ENCODE data around the gene PRTN3. TPM values are rescaled to one million over a fixed set of nuclear protein-coding genes. Genes with fewer than 3 reads are reported as not detected.
"Not testable (repeated sequence)": the region's sequence is repeated elsewhere in the genome, so short reads cannot be mapped to it uniquely, and the experiment has no call there.

PRTN3 gene
- total RNA-seq, 1 donor from 2014 or later = not detected

DNA sequence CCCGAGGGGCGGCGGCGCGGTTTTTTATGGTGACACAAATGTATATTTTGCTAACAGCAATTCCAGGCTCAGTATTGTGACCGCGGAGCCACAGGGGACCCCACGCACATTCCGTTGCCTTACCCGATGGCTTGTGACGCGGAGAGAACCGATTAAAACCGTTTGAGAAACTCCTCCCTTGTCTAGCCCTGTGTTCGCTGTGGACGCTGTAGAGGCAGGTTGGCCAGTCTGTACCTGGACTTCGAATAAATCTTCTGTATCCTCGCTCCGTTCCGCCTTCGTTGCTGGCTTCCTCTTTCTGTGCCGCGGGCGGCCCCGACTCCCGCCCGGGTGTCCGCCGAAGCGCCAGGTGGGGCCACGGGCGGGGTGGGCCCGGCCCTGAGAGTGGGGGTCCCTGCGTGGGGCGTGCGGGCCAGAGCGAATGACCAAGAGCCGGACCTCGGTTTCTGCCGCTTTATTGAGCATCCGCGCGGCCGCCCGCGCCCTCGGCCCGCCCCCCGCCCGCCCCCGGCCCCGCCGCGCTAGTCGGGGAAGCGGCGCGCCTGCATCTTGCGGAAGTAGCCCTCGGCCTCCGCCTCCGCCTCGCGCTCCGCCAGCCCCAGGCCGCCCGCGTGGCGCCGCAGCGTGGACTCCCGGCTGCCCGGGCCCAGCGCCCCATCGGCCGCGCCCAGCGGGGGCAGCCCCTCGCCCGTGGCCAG, 28.6 kb upstream of the PRTN3 start:
- DNase-seq (ENCODE audit: missing footprints) = no peak
- intact Hi-C loops (cut with DNase I) = no loop called here
- ATAC-seq = no peak

DNA sequence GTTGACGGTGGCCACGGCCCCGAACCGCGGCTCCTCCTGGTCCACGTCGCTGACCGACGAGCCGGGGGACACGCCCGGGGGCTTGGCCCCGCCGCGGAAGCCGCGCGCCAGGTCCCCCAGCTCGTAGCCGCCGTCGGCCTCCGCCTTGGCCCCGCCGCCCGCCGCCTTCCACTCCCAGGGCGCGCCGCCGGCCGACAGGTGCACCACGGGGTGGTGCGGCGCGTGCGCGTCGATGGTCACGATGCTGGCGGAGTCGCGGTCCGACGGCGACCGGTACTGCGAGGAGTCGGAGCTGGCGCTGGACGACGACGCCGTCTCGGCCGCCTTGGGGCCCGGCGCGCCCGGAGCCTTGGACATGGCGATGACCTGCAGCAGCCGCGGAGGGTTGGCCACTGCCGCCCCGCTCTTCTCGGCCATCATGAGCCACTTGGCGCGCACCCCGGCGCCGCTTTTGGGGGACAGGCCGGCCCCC, 28.0 kb upstream of the PRTN3 start:
- no peak for ATAC-seq
- intact Hi-C loops (cut with DNase I) = no loop called here
- DNase-seq (ENCODE audit: missing footprints) = no peak

DNA sequence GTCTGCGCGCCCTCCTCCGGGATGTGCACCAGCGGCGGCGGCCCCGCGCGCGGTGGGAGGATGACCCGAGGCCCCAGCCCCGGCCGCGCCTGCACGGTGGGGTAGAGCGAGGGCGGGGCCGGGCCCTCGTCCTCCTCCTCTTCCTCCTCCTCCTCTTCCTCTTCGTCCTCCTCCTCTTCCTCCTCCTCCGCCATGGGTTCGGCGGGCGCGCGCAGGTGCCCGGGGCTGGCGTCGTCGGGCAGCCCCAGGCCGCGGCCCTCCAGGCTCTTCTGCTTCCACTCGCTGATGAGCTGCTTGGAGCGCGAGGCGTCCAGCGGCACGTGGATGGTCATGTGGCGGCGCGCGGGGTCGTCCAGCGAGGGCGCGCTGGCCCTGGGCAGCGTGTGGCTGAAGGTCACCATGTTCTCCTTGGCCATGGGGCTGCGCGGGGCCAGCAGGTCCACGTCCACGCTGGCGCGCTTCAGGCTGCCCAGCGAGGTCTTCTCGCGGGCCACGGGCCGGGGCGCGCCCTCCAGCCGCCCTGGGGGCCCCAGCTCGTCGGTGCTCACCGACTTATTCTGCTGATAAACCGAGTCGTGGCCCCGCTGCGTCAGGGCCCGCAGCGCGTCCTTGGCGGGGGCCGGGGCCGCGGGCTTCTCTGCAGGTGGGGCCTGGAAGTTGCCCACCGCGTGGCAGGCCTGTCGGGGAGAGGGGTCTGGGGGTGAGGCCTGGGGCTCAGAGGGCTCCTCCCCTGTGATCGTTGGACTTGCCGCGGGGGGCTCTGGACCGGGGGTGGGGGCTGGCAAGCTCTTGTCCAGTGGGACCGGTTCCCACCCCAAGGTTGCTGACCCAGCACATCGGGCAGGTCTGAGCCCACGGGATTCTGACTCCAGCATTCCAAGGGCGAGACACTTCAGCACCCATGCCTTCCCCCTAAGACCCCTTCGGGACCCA, 27.3 kb upstream of the PRTN3 start:
- DNase-seq (ENCODE audit: missing footprints) = no peak
- intact Hi-C loops (cut with DNase I) = no loop called here
- ATAC-seq = peak; percentile 16

DNA sequence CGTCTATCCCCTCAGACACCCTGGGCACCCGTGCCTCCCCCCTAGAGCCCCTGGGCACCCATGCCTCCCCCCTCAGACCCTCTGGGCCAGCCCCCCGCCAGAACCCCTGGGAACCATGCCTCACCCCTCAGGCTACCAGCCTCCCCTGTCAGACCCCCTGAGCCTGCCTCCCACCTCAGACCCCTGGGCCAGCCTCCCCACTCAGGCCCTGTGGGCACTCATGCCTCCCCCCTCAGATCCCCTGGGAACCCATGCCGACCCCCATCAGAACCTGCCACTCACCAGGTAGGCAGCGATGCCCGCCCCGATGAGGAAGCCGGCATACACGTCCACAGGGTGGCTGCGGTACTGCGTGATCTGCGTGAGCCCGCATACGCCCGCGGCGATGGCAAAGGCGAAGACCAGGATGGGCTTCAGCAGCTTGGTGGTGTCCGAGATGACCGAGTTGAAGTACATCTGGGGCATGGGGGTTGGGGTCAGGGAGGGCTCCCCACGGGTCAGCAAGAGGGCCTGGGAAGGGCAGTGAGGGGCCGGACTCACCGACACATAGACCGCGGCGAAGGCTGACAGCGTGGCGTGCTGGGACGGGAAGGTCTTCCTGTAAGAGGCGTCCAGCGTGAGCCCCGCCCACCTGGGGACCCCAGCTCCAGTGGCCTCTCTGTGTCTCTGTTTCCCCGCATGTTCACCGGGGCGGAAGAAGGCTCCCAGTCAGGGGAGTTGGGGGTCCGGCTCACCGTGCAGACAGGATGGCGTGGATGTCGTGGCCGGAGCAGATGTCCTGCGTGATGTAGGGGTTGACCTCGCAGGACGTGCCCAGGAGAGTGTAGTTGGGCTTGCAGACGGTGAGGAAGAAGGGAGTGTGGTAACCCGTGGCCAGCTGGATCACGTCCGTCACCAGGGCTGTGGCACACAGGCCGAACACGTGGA, 26.4 kb upstream of the PRTN3 start:
- ATAC-seq (peak; percentile 12), DNase-seq (ENCODE audit: missing footprints) (no peak)
- intact Hi-C loops (cut with DNase I) = no loop called here

DNA sequence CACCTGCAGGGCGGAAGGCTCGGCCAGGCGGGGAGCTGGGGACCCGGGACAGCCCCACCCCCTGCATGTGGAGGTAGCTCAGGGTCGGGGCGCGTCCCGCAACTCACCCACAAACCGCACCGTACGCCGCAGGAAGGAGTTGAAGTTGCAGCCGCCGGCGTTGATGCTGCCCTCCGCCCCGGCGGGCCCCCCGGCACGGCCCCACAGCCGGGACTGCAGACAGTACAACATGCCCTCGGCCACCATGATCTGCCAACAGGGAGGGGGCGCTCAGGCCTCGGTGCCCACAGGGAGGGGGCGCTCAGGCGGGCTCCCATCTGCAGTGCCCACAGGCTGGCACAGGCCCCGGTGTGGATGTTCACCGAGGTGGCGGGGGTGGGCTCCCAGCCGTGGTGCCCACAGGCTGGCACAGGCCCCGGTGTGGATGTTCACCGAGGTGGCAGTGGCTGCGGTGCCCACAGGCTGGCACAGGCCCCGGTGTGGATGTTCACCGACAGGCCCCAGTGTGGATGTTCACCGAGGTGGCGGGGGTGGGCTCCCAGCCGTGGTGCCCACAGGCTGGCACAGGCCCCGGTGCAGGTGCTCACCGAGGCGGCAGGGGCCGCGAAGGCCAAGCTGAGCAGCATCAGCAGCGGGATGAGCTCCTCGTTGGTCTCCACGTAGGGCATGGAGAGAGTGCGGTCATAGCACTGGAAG, 25.6 kb upstream of the PRTN3 start:
- intact Hi-C loops (cut with DNase I) = no loop called here
- no peak for DNase-seq (ENCODE audit: missing footprints)
- ATAC-seq = no peak

DNA sequence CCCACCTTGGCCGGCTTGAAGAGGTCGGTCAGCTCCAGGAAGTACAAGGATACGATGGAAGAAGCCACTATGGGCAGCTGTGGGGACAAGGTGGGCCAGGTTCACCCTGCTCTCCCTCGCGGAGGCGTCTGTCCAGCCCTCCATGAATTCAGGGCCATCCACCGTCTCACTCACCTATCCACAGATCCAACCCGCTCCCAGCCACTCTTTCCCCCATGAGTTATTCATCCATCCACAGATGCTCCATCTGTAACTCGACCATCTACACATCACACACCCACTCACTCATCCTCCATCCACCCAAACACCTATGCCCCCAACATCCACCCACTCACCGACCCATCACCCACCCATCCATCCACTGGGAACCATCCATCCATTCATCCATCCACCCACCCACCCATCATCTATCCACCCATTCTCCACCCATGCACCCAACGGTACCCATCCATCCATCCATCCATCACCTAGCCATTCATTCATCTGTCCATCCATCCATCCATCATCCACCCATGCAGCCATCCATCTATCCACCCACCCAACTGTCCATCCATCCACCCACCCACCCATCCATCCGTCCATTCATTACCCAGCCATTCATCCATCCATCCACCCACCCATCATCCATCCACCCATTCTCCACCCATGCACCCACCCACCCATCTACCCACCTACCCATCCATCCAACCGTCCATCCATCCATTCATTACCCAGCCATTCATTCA, 24.9 kb upstream of the PRTN3 start:
- DNase-seq (ENCODE audit: missing footprints) (no peak), ATAC-seq (no peak)
- intact Hi-C loops (cut with DNase I) = no loop called here

DNA sequence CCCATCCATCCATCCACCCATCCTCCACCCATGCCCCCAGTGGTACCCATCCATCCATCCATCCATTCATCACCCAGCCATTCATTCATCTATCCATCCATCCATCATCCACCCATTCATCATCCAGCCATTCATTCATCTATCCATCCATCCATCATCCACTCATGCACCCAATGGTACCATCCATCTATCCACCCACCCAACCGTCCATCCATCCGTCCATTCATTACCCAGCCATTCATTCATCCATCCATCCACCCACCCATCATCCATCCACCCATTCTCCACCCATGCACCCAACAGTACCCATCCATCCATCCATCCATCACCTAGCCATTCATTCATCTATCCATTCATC, 24.3 kb upstream of the PRTN3 start:
- no peak for DNase-seq (ENCODE audit: missing footprints)
- no peak for ATAC-seq
- intact Hi-C loops (cut with DNase I) = no loop called here

DNA sequence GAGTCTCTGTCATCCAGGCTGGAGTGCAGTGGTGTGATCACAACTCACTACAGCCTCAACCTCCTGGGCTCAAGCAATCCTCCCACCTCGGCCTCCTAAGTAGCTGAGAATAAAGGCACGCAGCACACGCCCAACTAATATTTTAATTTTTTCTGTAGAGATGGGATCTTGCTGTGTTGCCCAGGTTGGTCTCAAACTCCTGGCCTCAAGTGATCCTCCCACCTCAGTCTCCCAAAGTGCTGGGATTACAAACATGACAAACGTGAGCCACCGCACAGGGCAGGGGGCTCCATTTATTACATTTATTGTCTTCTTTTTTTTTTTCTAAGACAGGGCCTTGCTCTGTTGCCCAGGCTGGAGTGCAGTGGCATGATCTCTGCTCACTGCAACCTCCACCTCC, 20.6 kb upstream of the PRTN3 start:
- intact Hi-C loops (cut with DNase I); DNase-seq (ENCODE audit: missing footprints); ATAC-seq: not testable (repeated sequence)

DNA sequence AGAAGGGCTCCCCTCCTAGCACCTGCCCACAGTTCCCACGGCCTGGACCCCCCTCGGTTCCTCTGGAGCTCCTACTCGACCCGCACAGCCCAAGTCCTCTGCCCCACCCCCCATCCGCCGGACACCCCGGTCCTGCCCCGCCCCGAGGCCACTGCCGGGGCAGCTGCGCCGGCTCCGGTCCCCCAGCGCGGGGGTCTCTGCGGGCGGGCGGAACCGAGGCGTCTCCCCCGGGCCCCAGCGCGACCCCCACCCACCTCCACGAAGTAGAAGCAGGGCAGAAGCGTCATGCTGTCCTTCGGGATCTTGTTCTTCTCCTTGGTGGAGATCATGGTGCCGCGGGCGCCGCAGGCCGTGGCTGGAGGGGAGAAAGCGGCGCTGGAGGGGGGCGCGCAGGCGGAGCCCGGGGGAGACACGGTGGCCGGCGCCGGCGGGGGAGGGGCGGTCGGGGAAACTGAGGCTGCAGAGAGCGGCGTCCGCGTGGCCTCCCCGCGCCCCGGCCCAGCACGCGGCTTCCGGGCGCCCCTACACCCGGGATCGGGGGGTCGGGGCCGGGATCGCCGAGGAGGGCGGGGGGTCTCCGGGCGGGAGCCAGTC, 19.5 kb upstream of the PRTN3 start:
- no peak for DNase-seq (ENCODE audit: missing footprints)

DNA sequence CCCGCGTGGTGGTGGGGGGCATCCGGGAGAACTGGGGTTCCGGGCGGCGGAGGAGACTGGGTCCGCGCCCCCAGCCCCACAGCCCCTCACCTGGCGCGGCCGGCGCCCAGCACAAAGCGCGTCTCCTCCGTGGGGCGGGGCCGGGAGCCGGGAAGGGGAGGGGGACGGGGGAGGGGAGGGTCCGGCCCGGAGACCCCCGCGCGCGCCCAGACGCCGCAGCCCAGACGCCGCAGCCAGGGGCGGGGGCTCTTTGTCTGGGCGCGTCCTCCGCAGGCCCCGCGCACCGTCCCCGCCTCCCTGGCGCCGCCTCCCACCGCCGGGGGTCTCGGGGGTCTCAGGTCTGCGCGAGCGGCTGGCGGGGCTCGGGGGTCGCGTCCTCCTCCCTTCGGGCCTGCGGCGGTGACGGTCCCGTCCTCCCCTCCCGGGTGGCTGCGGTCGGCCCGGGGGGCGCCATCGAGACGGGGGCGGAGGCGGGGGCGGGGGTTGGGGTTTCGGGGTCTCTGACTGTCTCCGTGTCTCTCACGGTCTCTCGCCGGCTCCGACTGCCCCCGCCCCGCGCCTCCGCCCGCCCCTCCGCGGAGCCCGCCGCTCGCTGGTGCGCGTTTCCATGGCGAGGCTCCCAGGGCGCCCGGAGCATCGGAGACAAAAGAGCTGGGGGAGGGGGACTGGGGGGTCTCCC, 18.8 kb upstream of the PRTN3 start, which contains the start of gene PLPPR3:
Gene PLPPR3 (minus strand): TSS at position 131 of the 679 bp plus-strand sequence. CDS start 396 bp downstream, outside the sequence.
- DNase-seq (ENCODE audit: missing footprints) (no peak), ATAC-seq (no peak)

More for the DNA sequence above, 19.5 kb upstream of the PRTN3 start:
- intact Hi-C loops (cut with DNase I) = no loop called here
- no peak for ATAC-seq

DNA sequence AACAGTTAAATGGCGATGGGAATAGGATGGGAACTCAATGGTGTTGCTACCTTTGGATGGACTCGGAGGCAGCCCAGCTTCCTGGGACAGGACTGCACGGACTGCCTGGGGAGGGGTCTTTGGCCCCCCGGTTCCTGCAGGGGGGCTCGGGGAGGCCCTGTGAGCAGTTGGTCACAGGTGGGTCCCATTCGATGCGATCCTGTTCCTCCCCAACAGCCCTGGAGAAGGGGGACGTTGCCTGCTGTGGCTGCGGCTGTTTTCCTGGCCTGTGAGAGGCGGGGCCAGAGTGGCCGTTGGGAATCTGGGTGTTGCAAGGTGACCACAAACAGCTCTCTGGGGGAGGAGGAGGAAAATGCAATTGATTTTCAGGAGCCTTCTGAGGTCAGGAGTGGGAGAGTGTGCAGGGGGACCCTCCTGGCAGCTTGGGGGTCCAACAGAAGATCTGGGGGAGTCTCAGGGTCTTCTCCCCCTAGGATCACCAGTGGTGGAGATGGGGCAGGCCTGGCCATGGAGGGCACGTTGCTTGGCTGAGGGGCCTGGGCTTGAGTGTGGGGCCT, 17.2 kb upstream of the PRTN3 start:
- ATAC-seq (no peak), DNase-seq (ENCODE audit: missing footprints) (no peak)
- intact Hi-C loops (cut with DNase I) = no loop called here

More for the DNA sequence above, 18.8 kb upstream of the PRTN3 start, which contains the start of gene PLPPR3:
- intact Hi-C loops (cut with DNase I) = no loop called here

DNA sequence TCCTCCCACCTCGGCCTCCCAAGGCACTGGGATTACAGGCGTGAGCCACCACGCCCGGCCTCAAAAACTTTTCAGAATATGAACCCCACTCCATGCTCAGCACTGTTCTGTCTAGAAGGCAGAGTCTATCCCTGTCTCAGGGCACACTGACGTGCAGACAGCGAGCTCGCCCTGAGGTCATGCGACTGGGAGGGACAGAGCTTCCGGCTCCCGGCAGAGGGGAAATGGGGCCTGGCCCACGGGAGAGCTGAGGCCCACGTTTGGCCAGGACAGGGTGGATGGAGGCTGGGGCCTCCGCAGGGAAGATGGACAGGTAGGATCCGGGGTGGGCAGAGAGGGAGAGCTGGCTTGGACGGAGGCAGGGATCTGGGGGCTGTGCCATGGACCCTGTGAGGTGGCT, 15.9 kb upstream of the PRTN3 start:
- ATAC-seq = no peak
- intact Hi-C loops (cut with DNase I) = no loop called here
- peak; percentile 64 for DNase-seq (ENCODE audit: missing footprints)

DNA sequence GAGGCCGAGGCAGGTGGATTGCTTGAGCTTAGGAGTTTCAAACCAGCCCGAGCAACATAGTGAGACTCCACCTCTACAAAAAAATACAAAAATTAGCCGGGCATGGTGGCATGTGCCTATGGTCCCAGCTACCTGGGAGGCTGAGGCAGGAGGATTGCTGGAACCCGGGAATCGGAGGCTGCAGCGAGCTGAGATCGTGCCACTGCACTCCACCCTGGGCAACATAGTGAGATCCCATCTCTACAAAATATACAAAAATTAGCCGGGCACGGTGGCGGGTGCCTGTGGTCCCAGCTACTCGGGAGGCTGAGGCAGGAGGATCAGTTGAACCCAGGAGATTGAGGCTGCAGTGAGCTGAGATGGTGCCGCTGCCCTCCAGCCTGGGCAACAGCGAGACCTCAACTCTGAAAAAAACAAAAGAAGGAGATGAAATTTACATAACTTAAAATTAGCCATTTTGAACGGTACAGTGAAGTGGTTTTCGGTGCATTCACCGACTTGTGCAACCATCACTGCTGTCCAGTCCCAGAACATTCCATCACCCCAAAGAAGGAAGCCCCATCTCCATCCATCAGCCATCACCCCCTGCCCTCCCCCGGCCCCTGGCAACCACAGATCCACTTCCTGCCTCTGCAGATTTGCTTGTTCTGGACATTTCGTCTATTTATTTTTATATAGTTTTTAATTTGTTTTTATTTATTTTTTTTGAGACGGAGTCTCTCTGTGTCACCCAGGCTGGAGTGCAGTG, 14.7 kb upstream of the PRTN3 start:
- peak; percentile 17 for DNase-seq (ENCODE audit: missing footprints)
- ATAC-seq = no peak
- intact Hi-C loops (cut with DNase I) = no loop called here

DNA sequence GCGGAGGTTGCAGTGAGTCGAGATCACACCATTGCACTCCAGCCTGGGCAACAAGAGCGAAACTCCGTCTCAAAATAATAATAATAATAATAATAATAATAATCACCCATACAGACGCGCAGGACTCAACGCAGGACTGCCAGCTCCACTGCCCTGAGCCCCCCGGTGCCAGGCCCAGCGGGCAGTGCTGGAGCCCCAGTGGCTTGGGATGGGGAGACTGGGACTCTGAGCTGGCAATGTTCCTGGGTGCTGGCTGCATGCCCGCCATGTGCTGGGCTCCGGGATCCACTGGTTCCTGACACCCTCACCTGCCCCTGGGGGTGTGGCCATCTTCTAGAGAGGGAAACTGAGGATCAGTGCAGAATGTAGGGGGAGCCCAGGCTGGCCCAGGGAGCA, 13.5 kb upstream of the PRTN3 start:
- intact Hi-C loops (cut with DNase I) = no loop called here
- DNase-seq (ENCODE audit: missing footprints) = peak; percentile 33
- no peak for ATAC-seq

DNA sequence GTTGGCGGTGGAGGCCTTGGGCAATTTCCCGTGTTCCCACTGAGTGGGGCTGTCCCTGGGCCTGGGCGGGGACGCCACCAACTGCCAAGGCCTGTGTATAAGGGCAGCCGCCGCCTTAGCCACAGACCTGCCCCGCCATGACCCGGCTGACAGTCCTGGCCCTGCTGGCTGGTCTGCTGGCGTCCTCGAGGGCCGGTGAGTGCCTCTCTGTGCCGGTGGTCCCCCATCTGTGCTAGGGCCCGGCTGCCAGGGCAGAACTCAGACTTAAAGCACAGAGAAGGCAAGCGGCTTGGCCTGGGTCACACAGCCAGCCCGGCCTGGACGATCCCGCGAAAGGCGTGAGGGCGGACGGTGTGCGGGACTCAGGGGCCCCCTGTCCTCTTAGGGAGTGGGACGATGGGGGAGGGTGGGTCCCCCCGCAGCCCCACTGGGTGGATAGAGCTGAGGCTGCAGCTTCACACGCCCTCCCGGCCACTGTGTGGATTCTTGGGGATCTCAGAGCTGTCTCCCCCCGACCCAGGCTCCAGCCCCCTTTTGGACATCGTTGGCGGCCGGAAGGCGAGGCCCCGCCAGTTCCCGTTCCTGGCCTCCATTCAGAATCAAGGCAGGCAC, 13.0 kb upstream of the PRTN3 start, which contains the start of gene AZU1:
Gene AZU1 (plus strand): TSS at position 128 of the 612 bp plus-strand sequence. CDS start 10 bp downstream, at position 138.
- intact Hi-C loops (cut with DNase I) = no loop called here
- peak; percentile 42 for ATAC-seq
- peak; percentile 61 for DNase-seq (ENCODE audit: missing footprints)

All from Right ventricle myocardium inferior (tissue), 1 donor.